ENCODE results near the gene SGCD.

SGCD gene

DNA sequence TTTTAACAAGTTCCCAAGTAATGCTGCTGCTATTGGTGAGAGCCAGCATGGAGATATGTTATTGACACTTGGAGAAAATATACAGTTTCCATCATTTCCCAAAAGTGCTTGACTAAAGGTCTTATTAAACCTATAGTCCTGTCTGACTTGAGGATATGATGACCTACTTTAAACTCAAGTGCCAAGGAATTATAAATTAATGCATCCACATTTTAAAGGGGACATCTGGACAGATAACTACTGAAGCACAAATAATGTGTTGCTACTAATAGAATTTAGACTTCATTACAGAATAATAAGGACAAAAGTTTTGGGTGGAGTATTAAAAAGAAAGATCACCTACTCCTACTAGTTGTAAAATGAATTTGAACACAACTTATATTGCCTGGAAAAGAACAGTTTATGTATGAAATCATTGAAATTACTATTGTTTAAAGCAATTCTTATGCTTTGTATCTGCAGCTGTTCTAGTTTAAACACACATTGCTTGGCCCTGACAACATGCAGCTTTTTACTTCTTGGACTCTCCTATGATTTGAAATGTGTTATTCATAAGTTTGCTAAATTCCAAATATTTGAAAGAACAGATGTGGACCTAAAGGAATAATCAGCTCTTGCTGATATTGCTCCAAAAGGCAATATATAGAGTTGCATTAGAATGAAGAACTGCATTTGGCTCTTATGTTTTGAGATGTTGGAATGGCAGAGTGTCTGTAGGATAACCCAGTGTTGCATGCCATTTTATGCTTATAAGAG, 73.4 kb downstream of the SGCD start:
- Histone ChIP-seq H3K27ac (no peak overlapping the region), H3K9ac (ENCODE audit: insufficient read length) (no peak overlapping the region), H3K36me3 (ENCODE audit: insufficient read depth, low read length) (no peaks in the 10 kb centered on the region), H3K4me3 (no peak overlapping the region), H3K9me3 (ENCODE audit: low read depth, low read length) (no peaks in the 10 kb centered on the region)
- DNase-seq (ENCODE audit: low read depth, low spot score): no peak
- no peak for TF ChIP-seq POLR2AphosphoS5 (IDR thresholded peaks at IDR 0.05; ENCODE audit: borderline replicate concordance, low read depth, low read length)
- TF ChIP-seq EZH2 (IDR thresholded peaks at IDR 0.05): no peak
- no peak for TF ChIP-seq FOXP2 (optimal IDR thresholded peaks at IDR 0.05; ENCODE audit: control extremely low read depth, extremely low read length, insufficient read depth)

DNA sequence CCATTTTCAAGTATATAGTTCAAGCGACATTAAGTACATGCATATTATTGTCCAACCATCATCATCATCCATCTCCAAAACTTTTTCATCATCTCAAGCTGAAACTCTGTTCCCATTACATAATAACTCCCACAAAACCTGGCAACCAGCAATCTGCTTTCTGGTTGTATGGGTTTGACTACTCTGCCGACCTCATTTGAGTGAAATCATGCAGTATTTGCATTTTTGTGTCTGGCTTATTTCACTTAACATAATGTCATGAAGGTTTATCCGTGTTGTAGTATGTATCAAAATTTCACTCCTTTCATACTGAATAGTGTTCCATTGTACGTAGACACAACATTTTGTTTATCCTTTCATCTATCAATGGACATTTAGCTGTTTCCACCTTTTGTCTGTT, 74.8 kb downstream of the SGCD start:
- H3K9ac ChIP-seq (ENCODE audit: insufficient read length): no peak overlapping the region
- H3K36me3 ChIP-seq (ENCODE audit: insufficient read depth, low read length): no peaks in the 10 kb centered on the region
- H3K9me3 ChIP-seq (ENCODE audit: low read depth, low read length): no peaks in the 10 kb centered on the region
- TF ChIP-seq POLR2AphosphoS5 (IDR thresholded peaks at IDR 0.05; ENCODE audit: borderline replicate concordance, low read depth, low read length): no peak
- TF ChIP-seq FOXP2 (optimal IDR thresholded peaks at IDR 0.05; ENCODE audit: control extremely low read depth, extremely low read length, insufficient read depth): no peak
- TF ChIP-seq EZH2 (IDR thresholded peaks at IDR 0.05): no peak
- H3K27ac ChIP-seq: no peak overlapping the region
- H3K4me3 ChIP-seq: no peak overlapping the region
- DNase-seq (ENCODE audit: low read depth, low spot score): no peak

DNA sequence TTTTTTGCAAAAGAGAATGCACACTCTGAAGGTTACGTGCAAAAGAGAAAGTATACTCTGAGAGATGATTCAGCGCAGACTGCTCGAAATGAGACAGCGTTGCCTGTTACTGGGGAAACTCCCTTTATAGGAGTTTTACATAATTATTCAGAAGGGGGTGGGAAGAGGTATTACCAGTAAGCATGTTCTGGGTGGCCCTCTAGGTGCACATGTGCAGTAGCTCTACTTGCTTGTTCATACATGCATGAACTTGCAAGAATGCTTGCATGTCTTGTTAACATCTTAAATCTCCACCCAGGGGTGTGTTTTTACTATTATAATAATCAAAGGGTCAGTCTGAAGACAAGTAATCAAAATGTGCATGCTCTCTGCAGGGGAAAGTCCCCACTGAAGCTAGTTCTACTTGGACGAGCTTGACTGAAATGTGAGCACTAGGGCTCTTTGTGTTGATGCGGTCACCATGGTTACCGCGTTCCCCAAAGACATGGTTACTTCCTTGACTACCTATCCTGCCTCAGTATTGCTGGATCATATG, 75.5 kb downstream of the SGCD start:
- Histone ChIP-seq H3K36me3 (ENCODE audit: insufficient read depth, low read length) (no peaks in the 10 kb centered on the region), H3K4me3 (no peak overlapping the region), H3K9ac (ENCODE audit: insufficient read length) (no peak overlapping the region), H3K9me3 (ENCODE audit: low read depth, low read length) (no peaks in the 10 kb centered on the region), H3K27ac (no peak overlapping the region)
- DNase-seq (ENCODE audit: low read depth, low spot score): no peak
- TF ChIP-seq FOXP2 (optimal IDR thresholded peaks at IDR 0.05; ENCODE audit: control extremely low read depth, extremely low read length, insufficient read depth) (no peak), EZH2 (IDR thresholded peaks at IDR 0.05) (no peak), POLR2AphosphoS5 (IDR thresholded peaks at IDR 0.05; ENCODE audit: borderline replicate concordance, low read depth, low read length) (no peak)

DNA sequence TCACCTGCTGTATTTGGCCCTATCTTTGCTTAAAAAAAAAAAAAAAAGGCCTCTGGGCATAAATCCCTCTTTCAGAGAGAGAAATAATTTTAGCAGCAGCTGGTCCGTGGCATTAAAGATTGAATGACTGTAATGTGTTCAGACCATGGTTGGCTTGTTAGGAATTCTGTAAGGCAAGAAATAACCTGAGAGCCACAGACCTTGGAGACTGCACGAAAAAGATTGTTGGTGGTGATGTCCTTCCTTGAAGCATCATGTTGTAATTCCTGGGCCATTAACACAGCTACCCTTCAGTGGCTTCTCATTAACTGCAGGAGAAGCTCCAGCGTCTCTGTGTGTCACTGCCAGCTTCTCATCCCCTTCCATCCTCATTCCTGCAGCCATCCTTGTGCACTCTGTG, 79.0 kb downstream of the SGCD start:
- H3K9ac ChIP-seq (ENCODE audit: insufficient read length): no peak overlapping the region
- TF ChIP-seq POLR2AphosphoS5 (IDR thresholded peaks at IDR 0.05; ENCODE audit: borderline replicate concordance, low read depth, low read length) (no peak), FOXP2 (optimal IDR thresholded peaks at IDR 0.05; ENCODE audit: control extremely low read depth, extremely low read length, insufficient read depth) (no peak), EZH2 (IDR thresholded peaks at IDR 0.05) (no peak)
- no peaks in the 10 kb centered on the region for H3K9me3 ChIP-seq (ENCODE audit: low read depth, low read length)
- no peak overlapping the region for H3K27ac ChIP-seq
- H3K36me3 ChIP-seq (ENCODE audit: insufficient read depth, low read length): no peaks in the 10 kb centered on the region
- no peak overlapping the region for H3K4me3 ChIP-seq
- DNase-seq (ENCODE audit: low read depth, low spot score): no peak

DNA sequence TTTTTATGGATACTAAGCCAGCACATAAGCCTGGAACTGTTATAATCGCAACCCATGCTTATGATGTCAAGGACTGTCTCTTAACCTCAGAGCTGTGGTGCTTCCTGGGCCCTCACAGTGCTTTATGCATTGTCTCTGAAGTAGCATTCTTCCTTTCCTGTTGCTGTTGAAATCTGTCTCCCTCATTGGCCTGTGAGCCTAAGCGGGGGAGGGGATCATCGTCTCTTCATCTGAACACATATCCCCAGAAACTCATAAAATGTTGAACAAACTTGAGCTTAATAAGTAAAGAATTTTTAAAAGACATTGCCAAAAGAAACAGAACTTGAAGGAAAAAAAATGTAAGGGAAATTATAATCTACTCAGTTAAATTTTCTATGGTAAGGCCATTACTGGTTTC, 80.3 kb downstream of the SGCD start:
- no peak overlapping the region for H3K27ac ChIP-seq
- DNase-seq (ENCODE audit: low read depth, low spot score): no peak
- H3K4me3 ChIP-seq: no peak overlapping the region
- no peaks in the 10 kb centered on the region for H3K9me3 ChIP-seq (ENCODE audit: low read depth, low read length)
- H3K36me3 ChIP-seq (ENCODE audit: insufficient read depth, low read length): no peaks in the 10 kb centered on the region
- H3K9ac ChIP-seq (ENCODE audit: insufficient read length): no peak overlapping the region
- TF ChIP-seq FOXP2 (optimal IDR thresholded peaks at IDR 0.05; ENCODE audit: control extremely low read depth, extremely low read length, insufficient read depth) (no peak), POLR2AphosphoS5 (IDR thresholded peaks at IDR 0.05; ENCODE audit: borderline replicate concordance, low read depth, low read length) (no peak), EZH2 (IDR thresholded peaks at IDR 0.05) (no peak)

DNA sequence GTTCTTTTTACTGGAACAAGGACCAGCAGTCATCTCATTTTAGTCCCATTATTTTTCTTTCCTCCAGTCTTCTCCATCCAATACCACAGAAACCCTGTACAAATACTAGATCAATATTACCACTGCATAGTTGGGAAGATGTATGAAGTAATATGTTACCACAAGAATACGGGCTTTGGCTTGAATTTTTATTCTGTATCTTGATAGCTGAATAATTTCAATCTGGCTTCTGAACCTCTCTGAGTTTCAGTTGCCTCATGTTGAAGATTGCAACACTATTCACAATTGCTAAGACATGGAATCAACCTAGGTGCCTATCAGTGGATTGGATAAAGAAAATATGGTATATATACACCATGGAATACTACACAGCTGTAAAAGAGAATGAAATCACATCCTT, 82.9 kb downstream of the SGCD start:
- DNase-seq (ENCODE audit: low read depth, low spot score): no peak
- H3K4me3 ChIP-seq: no peak overlapping the region
- no peak overlapping the region for H3K27ac ChIP-seq
- no peak overlapping the region for H3K9ac ChIP-seq (ENCODE audit: insufficient read length)
- no peaks in the 10 kb centered on the region for H3K9me3 ChIP-seq (ENCODE audit: low read depth, low read length)
- TF ChIP-seq FOXP2 (optimal IDR thresholded peaks at IDR 0.05; ENCODE audit: control extremely low read depth, extremely low read length, insufficient read depth): no peak
- TF ChIP-seq EZH2 (IDR thresholded peaks at IDR 0.05): no peak
- TF ChIP-seq POLR2AphosphoS5 (IDR thresholded peaks at IDR 0.05; ENCODE audit: borderline replicate concordance, low read depth, low read length): no peak
- no peaks in the 10 kb centered on the region for H3K36me3 ChIP-seq (ENCODE audit: insufficient read depth, low read length)

DNA sequence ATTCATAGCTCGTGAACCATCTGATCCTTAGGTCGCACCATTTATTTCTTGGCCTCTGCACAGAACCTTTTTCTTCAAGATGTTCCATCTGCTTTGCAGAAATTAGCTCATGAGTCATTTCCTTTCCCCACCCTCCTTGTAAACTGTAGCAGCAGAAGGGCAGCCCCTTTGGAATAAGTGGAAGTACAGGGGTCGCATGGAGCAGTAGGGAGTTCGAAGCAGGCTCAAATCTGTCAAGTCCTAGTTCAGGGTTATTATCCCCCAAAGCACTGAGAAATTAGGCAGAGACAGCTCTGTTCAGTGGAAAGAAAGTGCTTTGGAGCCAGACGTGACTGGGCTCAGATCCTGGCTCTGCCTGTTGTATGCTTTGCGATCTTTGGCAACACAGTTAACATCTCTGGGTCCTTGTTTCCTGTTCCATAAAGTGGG, 84.2 kb downstream of the SGCD start:
- TF ChIP-seq POLR2AphosphoS5 (IDR thresholded peaks at IDR 0.05; ENCODE audit: borderline replicate concordance, low read depth, low read length) (no peak), EZH2 (IDR thresholded peaks at IDR 0.05) (peak; percentile 37)
- no peak for DNase-seq (ENCODE audit: low read depth, low spot score)

DNA sequence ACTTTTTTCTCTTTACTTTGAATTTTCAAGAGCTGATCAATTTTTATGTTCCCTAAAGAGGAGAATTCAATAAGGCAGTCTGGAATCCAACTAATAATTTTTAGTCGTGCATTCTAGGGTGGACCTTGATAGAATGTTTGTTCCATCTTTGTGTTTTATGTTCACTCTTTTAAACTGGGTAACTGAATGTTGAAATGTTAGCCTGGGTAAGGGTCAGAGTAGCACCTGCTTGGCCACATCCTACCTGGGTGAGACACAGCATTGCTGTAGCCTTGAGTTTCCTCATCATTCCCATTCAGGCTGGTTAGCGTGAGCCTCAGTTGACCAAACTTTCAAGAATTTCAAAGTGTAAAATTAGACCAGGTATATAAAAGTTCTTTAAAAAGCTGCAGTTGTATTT, 85.0 kb downstream of the SGCD start:
- Histone ChIP-seq H3K4me3 (no peak overlapping the region), H3K9ac (ENCODE audit: insufficient read length) (no peak overlapping the region), H3K9me3 (ENCODE audit: low read depth, low read length) (no peaks in the 10 kb centered on the region), H3K27ac (no peak overlapping the region), H3K36me3 (ENCODE audit: insufficient read depth, low read length) (no peaks in the 10 kb centered on the region)
- no peak for TF ChIP-seq EZH2 (IDR thresholded peaks at IDR 0.05)
- TF ChIP-seq POLR2AphosphoS5 (IDR thresholded peaks at IDR 0.05; ENCODE audit: borderline replicate concordance, low read depth, low read length): no peak
- no peak for TF ChIP-seq FOXP2 (optimal IDR thresholded peaks at IDR 0.05; ENCODE audit: control extremely low read depth, extremely low read length, insufficient read depth)
- DNase-seq (ENCODE audit: low read depth, low spot score): no peak

More for the DNA sequence above, 84.2 kb downstream of the SGCD start:
- Histone ChIP-seq H3K4me3 (no peak overlapping the region), H3K9me3 (ENCODE audit: low read depth, low read length) (no peaks in the 10 kb centered on the region), H3K27ac (no peak overlapping the region), H3K36me3 (ENCODE audit: insufficient read depth, low read length) (no peaks in the 10 kb centered on the region), H3K9ac (ENCODE audit: insufficient read length) (no peak overlapping the region)
